ENCODE measurements around the gene PTTG1IP.

- TF ChIP-seq CTCF (IDR thresholded peaks at IDR 0.05) (no peak), POLR2AphosphoS5 (IDR thresholded peaks at IDR 0.05) (no peak)
Measured at GRCh38 chr21:44846485-44847260, 26.8 kb downstream of the PTTG1IP start.

All from upper lobe of left lung (tissue), 4 donors.